Endothelial cell of umbilical vein (primary cell): ENCODE results near the gene TUBD1. TPM values are rescaled to one million over a fixed set of nuclear protein-coding genes. Genes with fewer than 3 reads are reported as not detected.

Experiments
- BruUV-seq: library from RNA; stranded (reverse); fragments of 400-500 nt; replicated peaks from 2 replicates; lab custom pipeline; 2021; lab: Mats Ljungman, UMichigan
- CTCF ChIA-PET: fragments of 300-600, 350-600 bp; sonication (Branson Sonifier 250); formaldehyde crosslinking; loops from one replicate; lab custom pipeline; 2021; ENCODE audit warnings: antibody characterized with exemption, inconsistent platforms; lab: Charles Lee
- POLR2A ChIA-PET: fragments of 300-600, 350-600 bp; sonication (Branson Sonifier 250); formaldehyde crosslinking; loops from one replicate; lab custom pipeline; 2021; ENCODE audit warnings: antibody characterized with exemption, inconsistent platforms; lab: Charles Lee
- DNase-seq: peaks from one replicate; pipeline ENCODE4 v3.0.0-alpha.2; 2011; ENCODE audit warnings: low read depth, low spot score
- FAIRE-seq: peaks from 2 replicates; lab custom pipeline; 2011; peaks lifted over from hg19 to GRCh38; lab: Jason Lieb, UNC
- H2AFZ ChIP-seq: 2 replicates; pipeline ENCODE4 v1.6.0; 2012; ENCODE audit warnings: low read depth, low read length, control low read depth, inconsistent platforms
- H3K27ac ChIP-seq: 2 replicates; pipeline ENCODE4 v1.5.1; 2011; ENCODE audit warnings: low read depth, mild to moderate bottlenecking, control low read depth, low read length, moderate library complexity; ENCODE audit not compliant: insufficient read depth
- H3K27me3 ChIP-seq, 2 experiments: 2 replicates each; pipeline versions ENCODE4 v1.6.0 to v1.6.1; 2011; ENCODE audit warnings: low read length in 2 of 2, mixed read lengths in 1 of 2; ENCODE audit not compliant: control insufficient read depth in 2 of 2, insufficient read depth in 2 of 2
- H3K36me3 ChIP-seq, 2 experiments: 2 replicates in 1 of 2; 3 replicates in 1 of 2; pipeline ENCODE4 v1.5.1; 2011; ENCODE audit warnings: low read length in 2 of 2, mild to moderate bottlenecking in 1 of 2, moderate library complexity in 1 of 2; ENCODE audit not compliant: control insufficient read depth in 2 of 2, insufficient read depth in 2 of 2; ENCODE audit errors: extremely low read depth in 1 of 2
- H3K4me1 ChIP-seq: 3 replicates; pipeline ENCODE4 v1.5.1; 2011; ENCODE audit warnings: mild to moderate bottlenecking, low read length; ENCODE audit not compliant: control insufficient read depth, insufficient read depth; ENCODE audit errors: extremely low read depth
- H3K4me2 ChIP-seq: 2 replicates; pipeline ENCODE4 v1.6.1; 2011; ENCODE audit warnings: low read length, control low read depth, mixed read lengths; ENCODE audit not compliant: insufficient read depth
- H3K4me3 ChIP-seq, 3 experiments: fragments of 200-600 bp in 1 of 3; sonication (generic), shearing (Covaris generic) in 1 of 3; replicated peaks in 1 of 3; 2 replicates each; pipeline ENCODE4 v1.5.1; 2011 to 2016; ENCODE audit warnings: control low read depth in 3 of 3, low read length in 3 of 3, mild to moderate bottlenecking in 2 of 3, inconsistent platforms in 1 of 3, low read depth in 1 of 3, moderate library complexity in 1 of 3; ENCODE audit not compliant: insufficient read depth in 1 of 3
- H3K79me2 ChIP-seq: 2 replicates; pipeline ENCODE4 v1.6.0; 2012; ENCODE audit warnings: low read length, inconsistent platforms; ENCODE audit not compliant: control insufficient read depth, insufficient read depth
- H3K9ac ChIP-seq: replicated peaks from 2 replicates; pipeline ENCODE3; 2011; ENCODE audit warnings: low read length, control low read depth; ENCODE audit not compliant: insufficient read depth; ENCODE audit errors: extremely low read depth
- H3K9me1 ChIP-seq: replicated peaks from 3 replicates; pipeline ENCODE4 v1.6.0; 2011; ENCODE audit warnings: mild to moderate bottlenecking, low read length; ENCODE audit not compliant: control insufficient read depth, insufficient read depth; ENCODE audit errors: extremely low read depth
- H3K9me3 ChIP-seq: replicated peaks from 2 replicates; pipeline ENCODE4 v1.5.1; 2012; ENCODE audit warnings: low read length, inconsistent platforms; ENCODE audit not compliant: control insufficient read depth, insufficient read depth
- H4K20me1 ChIP-seq: replicated peaks from 2 replicates; pipeline ENCODE3; 2011; ENCODE audit warnings: mild to moderate bottlenecking, low read length; ENCODE audit not compliant: control insufficient read depth, insufficient read depth; ENCODE audit errors: extremely low read depth
- CTCF ChIP-seq, 2 donors: IDR thresholded peaks; 1 replicate in 1 of 2; 2 replicates in 1 of 2; pipeline ENCODE4 v1.5.1; 2011; ENCODE audit warnings: low read length in 2 of 2, mild to moderate bottlenecking in 2 of 2, moderate library complexity in 2 of 2, control low read depth in 1 of 2, inconsistent platforms in 1 of 2, low read depth in 1 of 2; ENCODE audit not compliant: insufficient read depth in 1 of 2; ENCODE audit errors: extremely low read depth in 1 of 2
- EZH2 ChIP-seq: IDR thresholded peaks from 2 replicates; pipeline ENCODE4 v1.6.1; 2012; ENCODE audit warnings: borderline replicate concordance, low read depth, mild to moderate bottlenecking, moderate library complexity, low read length, inconsistent platforms; ENCODE audit not compliant: severe bottlenecking
- FOS ChIP-seq: IDR thresholded peaks from 2 replicates; pipeline ENCODE4 v1.6.1; 2011; ENCODE audit warnings: mild to moderate bottlenecking, low read length, moderate library complexity, borderline replicate concordance; ENCODE audit not compliant: insufficient read depth
- GATA2 ChIP-seq: IDR thresholded peaks from 2 replicates; pipeline ENCODE4 v1.7.0; 2011; ENCODE audit warnings: low read depth, mild to moderate bottlenecking, moderate library complexity, mixed read lengths, low read length; ENCODE audit not compliant: insufficient read length, insufficient read depth
- JUN ChIP-seq: IDR thresholded peaks from 2 replicates; pipeline ENCODE4 v1.6.1; 2011; ENCODE audit warnings: borderline replicate concordance, low read depth; ENCODE audit not compliant: insufficient read length, insufficient read depth
- MYC ChIP-seq: IDR thresholded peaks from one replicate; pipeline ENCODE4 v1.6.1; 2011; ENCODE audit warnings: mild to moderate bottlenecking, low read depth, low read length
- POLR2A ChIP-seq: IDR thresholded peaks from 2 replicates; pipeline ENCODE4 v1.6.1; 2012; ENCODE audit warnings: low read depth, mild to moderate bottlenecking, control low read depth, low read length
- POLR2AphosphoS5 ChIP-seq: IDR thresholded peaks from 2 replicates; pipeline ENCODE4 v1.6.1; 2012; ENCODE audit warnings: low read depth, mild to moderate bottlenecking, control low read depth, low read length, moderate library complexity; ENCODE audit not compliant: insufficient read depth
- dilution Hi-C: fragments of 300-500 bp; cut with MboI; formaldehyde crosslinking; loops from one replicate; pipeline ENCODE4 v1.15.0; 2019; ENCODE audit warnings: low sequenced_read_pairs; ENCODE audit not compliant: extremely low pct_ligation_motif_present
- intact Hi-C: fragments of 100-400 bp; cut with micrococcal nuclease; formaldehyde crosslinking; loops from one replicate; pipeline ENCODE4 v1.10.0; 2022
- polyA plus RNA-seq, 4 experiments: library from polyadenylated mRNA; depleted of rRNA in 3 of 4; stranded (reverse) in 3 of 4; unstranded in 1 of 4; fragments of >200 nt; gene quantifications; 2 replicates each; pipeline versions ENCODE4 v1.2.1 to v1.2.3, GENCODE V29; 2011 to 2012; ENCODE audit warnings: missing spikeins in 1 of 4
- total RNA-seq: library from RNA; stranded (reverse); gene quantifications from 2 replicates; pipeline ENCODE4 v1.2.3, GENCODE V29; 2021
- TF ChIP-seq, protein P1 (sequence below): IDR thresholded peaks from 2 replicates; pipeline ENCODE4 v1.6.1; 2011; ENCODE audit not compliant: insufficient read depth, insufficient read length

The TUBD1 gene
- total and polyA plus RNA-seq, 2 donors (not counting 3 experiments of a cell fraction or from before 2014, with no cell fraction given) = 4.9 to 11.3 TPM

GRCh38 chr17:59870482-59870881, 22.3 kb downstream of the TUBD1 start:
- Histone ChIP-seq H2AFZ (no peak overlapping the region), H3K9me3 (no peaks in the 10 kb centered on the region), H3K36me3 (peaks cover 0 to 2% of the 10 kb centered on the region in 2 experiments), H3K27me3 (no peaks in the 10 kb centered on the region), H3K9me1 (no peaks in the 10 kb centered on the region), H3K27ac (no peak overlapping the region), H4K20me1 (no peaks in the 10 kb centered on the region), H3K4me3 (no peak overlapping the region), H3K9ac (no peak overlapping the region), H3K4me2 (no peak overlapping the region), H3K79me2 (no peaks in the 10 kb centered on the region), H3K4me1 (no peaks in the 10 kb centered on the region)
- TF ChIP-seq JUN = no peak
- TF ChIP-seq GATA2 = peak; percentile 34
- TF ChIP-seq, protein P1, sequence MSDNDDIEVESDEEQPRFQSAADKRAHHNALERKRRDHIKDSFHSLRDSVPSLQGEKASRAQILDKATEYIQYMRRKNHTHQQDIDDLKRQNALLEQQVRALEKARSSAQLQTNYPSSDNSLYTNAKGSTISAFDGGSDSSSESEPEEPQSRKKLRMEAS = no peak
- FAIRE-seq (no peak), DNase-seq (no peak)
- CTCF ChIA-PET = interaction anchor here (0.6 to 1.3 kb wide), 5 partner anchors 9 to 117 kb away, joined by 3 to 4 read pairs (median 3); no protein-coding TSS in a partner anchor
- BruUV-seq = no TSS peak
- dilution Hi-C loops = loop anchor here (10.0 kb wide), 1 partner anchor 126 kb away; no protein-coding TSS in a partner anchor
- intact Hi-C loops = no loop called here
- POLR2A ChIA-PET = no interaction called here

GRCh38 chr17:59869941-59870218, 22.9 kb downstream of the TUBD1 start:
- H3K79me2 ChIP-seq = no peaks in the 10 kb centered on the region

More at GRCh38 chr17:59869941-59870218, 22.9 kb downstream of the TUBD1 start:
- no peaks in the 10 kb centered on the region for H3K9me3 ChIP-seq
- no peak overlapping the region for H3K27ac ChIP-seq
- no peak overlapping the region for H3K4me3 ChIP-seq
- intact Hi-C loops (loop anchor here (10.0 kb wide), 1 partner anchor 165 kb away; no protein-coding TSS in a partner anchor), dilution Hi-C loops (loop anchor here (10.0 kb wide), 1 partner anchor 125 kb away; no protein-coding TSS in a partner anchor)
- H4K20me1 ChIP-seq = no peaks in the 10 kb centered on the region
- H3K9ac ChIP-seq = no peak overlapping the region
- FAIRE-seq (peak; percentile 59), DNase-seq (no peak)
- no peak overlapping the region for H3K4me2 ChIP-seq
- H2AFZ ChIP-seq = no peak overlapping the region
- ChIA-PET CTCF (interaction anchor here (0.6 to 2.4 kb wide), 6 partner anchors 9 to 118 kb away, joined by 3 to 6 read pairs (median 3); no protein-coding TSS in a partner anchor), POLR2A (no interaction called here)
- no peaks in the 10 kb centered on the region for H3K4me1 ChIP-seq
- no TSS peak for BruUV-seq
- TF ChIP-seq MYC (no peak), POLR2AphosphoS5 (no peak), FOS (no peak), EZH2 (no peak), POLR2A (no peak), GATA2 (no peak), JUN (no peak), CTCF (IDR thresholded peaks at IDR 0.05; ENCODE audit: extremely low read depth in 1 of 2, insufficient read depth in 1 of 2, low read depth in 1 of 2, low read length in 2 of 2) (no peak)
- TF ChIP-seq, protein P1 = no peak
- H3K9me1 ChIP-seq = no peaks in the 10 kb centered on the region
- H3K36me3 ChIP-seq = peaks cover 0 to 2% of the 10 kb centered on the region in 2 experiments
- H3K27me3 ChIP-seq = no peaks in the 10 kb centered on the region
